GM21723 (cell line): ENCODE results near the gene CEP97.
A peak's percentile ranks its signal among the peaks of the same experiment; 100 is the strongest.
"Not testable (repeated sequence)": the region's sequence is repeated elsewhere in the genome, so short reads cannot be mapped to it uniquely, and the experiment has no call there.

Experiments
- ATAC-seq: cut with Tn5 transposase; IDR thresholded peaks from one replicate; pipeline ENCODE4 v1.9.1; 2021; ENCODE audit warnings: mild to moderate bottlenecking, moderate library complexity; ENCODE audit not compliant: unreplicated experiment

Gene CEP97

GRCh38 chr3:101777745-101778281 lies 53.4 kb downstream of the CEP97 start:
- not testable (repeated sequence) for ATAC-seq

GRCh38 chr3:101778385-101779046 lies 54.1 kb downstream of the CEP97 start:
- ATAC-seq, result no peak

- peak; percentile 97 for ATAC-seq
Observed at GRCh38 chr3:101779047-101779821, 54.8 kb downstream of the CEP97 start, which contains the start of gene NXPE3. TSS of gene NXPE3 (plus strand) at chr3:101779211. CDS start at chr3:101785597, 6,386 bp downstream.

GRCh38 chr3:101779822-101780381 lies 55.5 kb downstream of the CEP97 start:
- no peak for ATAC-seq

- ATAC-seq, result no peak
Observed at GRCh38 chr3:101780661-101781060, 56.2 kb downstream of the CEP97 start.

GRCh38 chr3:101781166-101781565 lies 56.8 kb downstream of the CEP97 start:
- ATAC-seq, result no peak

- no peak for ATAC-seq
Observed at GRCh38 chr3:101784855-101785613, 60.6 kb downstream of the CEP97 start.

GRCh38 chr3:101791778-101792177 lies 67.4 kb downstream of the CEP97 start:
- ATAC-seq, result peak; percentile 99

GRCh38 chr3:101796077-101796680 lies 71.8 kb downstream of the CEP97 start:
- no peak for ATAC-seq

GRCh38 chr3:101801174-101801573 lies 76.8 kb downstream of the CEP97 start:
- no peak for ATAC-seq

GRCh38 chr3:101802179-101802578 lies 77.8 kb downstream of the CEP97 start:
- ATAC-seq, result no peak

GRCh38 chr3:101803173-101803782 lies 78.9 kb downstream of the CEP97 start:
- ATAC-seq, result peak; percentile 95

- ATAC-seq, result no peak
Observed at GRCh38 chr3:101803939-101804338, 79.5 kb downstream of the CEP97 start.

- no peak for ATAC-seq
Observed at GRCh38 chr3:101806491-101806890, 82.1 kb downstream of the CEP97 start.

GRCh38 chr3:101807888-101808287 lies 83.5 kb downstream of the CEP97 start:
- peak; percentile 67 for ATAC-seq

- ATAC-seq, result peak; percentile 36
Observed at GRCh38 chr3:101809178-101810021, 85.0 kb downstream of the CEP97 start.

- no peak for ATAC-seq
Observed at GRCh38 chr3:101810022-101810418, 85.6 kb downstream of the CEP97 start.

GRCh38 chr3:101811875-101812274 lies 87.5 kb downstream of the CEP97 start:
- no peak for ATAC-seq

GRCh38 chr3:101812895-101813294 lies 88.5 kb downstream of the CEP97 start:
- no peak for ATAC-seq
